ENCODE measurements around the gene MPI. TPM values are rescaled to one million over a fixed set of nuclear protein-coding genes. Genes with fewer than 3 reads are reported as not detected.
A peak's percentile ranks its signal among the peaks of the same experiment; 100 is the strongest.

Gene MPI
- total and polyA plus RNA-seq, 2 of the 8 experiments (the other 6 are each of a cell fraction or from before 2014, with no cell fraction given): 31.0 to 74.8 TPM

GRCh38 chr15:74842581-74843444, 47.0 kb upstream of the MPI start, which contains the start of gene ULK3 (continued):
- TF ChIP-seq USF2 (IDR thresholded peaks at IDR 0.05; ENCODE audit: low read length) (peak; percentile 73), CHD7 (IDR thresholded peaks at IDR 0.05; ENCODE audit: insufficient replicate concordance, low read length) (no peak), FOSL1 (IDR thresholded peaks at IDR 0.05; ENCODE audit: insufficient read depth, low read depth, low read length) (no peak), TBP (IDR thresholded peaks at IDR 0.05; ENCODE audit: low read depth, low read length) (peak; percentile 74; the same call in 1 of the 2 replicates), NRF1 (IDR thresholded peaks at IDR 0.05; ENCODE audit: low read depth, low read length) (no peak), KDM5A (IDR thresholded peaks at IDR 0.05; ENCODE audit: low read length) (no peak), SIRT6 (IDR thresholded peaks at IDR 0.05; ENCODE audit: low read length) (no peak), SIN3A (conservative IDR thresholded peaks at IDR 0.05 in 1 of 2, IDR thresholded peaks at IDR 0.05 in 1 of 2; ENCODE audit: low read depth in 1 of 2, low read length in 2 of 2) (peak in 1 of 2 experiments; percentile 31; a peak in 1 of 4 replicates)
